ENCODE measurements around the gene CASZ1.

DNA sequence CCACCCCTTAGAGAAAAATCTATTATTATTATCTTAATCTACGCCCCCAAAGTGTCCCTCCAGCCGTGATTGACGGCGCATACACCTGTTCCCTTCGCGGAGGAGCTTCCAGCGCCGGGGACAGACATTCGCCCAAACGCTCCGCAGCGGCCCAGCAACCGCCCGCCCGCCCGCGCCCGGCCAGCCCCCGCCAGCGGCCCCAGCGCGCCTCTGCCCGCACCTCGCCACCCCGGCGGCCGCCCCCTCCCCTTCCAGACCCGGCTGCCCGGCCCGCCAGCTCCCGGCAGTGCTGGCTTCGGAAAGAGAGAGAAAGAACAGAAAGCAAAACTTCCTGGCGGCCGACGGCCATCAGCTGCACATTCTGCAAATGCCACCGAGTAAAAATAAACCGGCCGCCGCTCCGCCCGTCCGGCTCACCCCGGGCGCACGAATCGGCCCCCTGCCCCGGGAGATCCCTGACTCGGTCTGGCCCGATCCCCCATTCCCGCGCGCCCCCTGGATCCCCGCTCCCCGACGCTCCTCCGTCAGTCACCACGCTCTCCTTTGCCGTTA is 1.6 kb downstream of the CASZ1 start:
- TF ChIP-seq EZH2 (IDR thresholded peaks at IDR 0.05; ENCODE audit: borderline replicate concordance, low read depth, low read length, severe bottlenecking), result no peak
- TF ChIP-seq, protein P1, sequence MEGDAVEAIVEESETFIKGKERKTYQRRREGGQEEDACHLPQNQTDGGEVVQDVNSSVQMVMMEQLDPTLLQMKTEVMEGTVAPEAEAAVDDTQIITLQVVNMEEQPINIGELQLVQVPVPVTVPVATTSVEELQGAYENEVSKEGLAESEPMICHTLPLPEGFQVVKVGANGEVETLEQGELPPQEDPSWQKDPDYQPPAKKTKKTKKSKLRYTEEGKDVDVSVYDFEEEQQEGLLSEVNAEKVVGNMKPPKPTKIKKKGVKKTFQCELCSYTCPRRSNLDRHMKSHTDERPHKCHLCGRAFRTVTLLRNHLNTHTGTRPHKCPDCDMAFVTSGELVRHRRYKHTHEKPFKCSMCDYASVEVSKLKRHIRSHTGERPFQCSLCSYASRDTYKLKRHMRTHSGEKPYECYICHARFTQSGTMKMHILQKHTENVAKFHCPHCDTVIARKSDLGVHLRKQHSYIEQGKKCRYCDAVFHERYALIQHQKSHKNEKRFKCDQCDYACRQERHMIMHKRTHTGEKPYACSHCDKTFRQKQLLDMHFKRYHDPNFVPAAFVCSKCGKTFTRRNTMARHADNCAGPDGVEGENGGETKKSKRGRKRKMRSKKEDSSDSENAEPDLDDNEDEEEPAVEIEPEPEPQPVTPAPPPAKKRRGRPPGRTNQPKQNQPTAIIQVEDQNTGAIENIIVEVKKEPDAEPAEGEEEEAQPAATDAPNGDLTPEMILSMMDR (IDR thresholded peaks at IDR 0.05; ENCODE audit: borderline replicate concordance, extremely low read depth, low read length, poor library complexity, severe bottlenecking), result no peak

Data from DND-41 (cell line).